Measurements from ENCODE around the gene BMP2. TPM values are rescaled to one million over a fixed set of nuclear protein-coding genes. Genes with fewer than 3 reads are reported as not detected.

The BMP2 gene
- not detected for total RNA-seq

DNA sequence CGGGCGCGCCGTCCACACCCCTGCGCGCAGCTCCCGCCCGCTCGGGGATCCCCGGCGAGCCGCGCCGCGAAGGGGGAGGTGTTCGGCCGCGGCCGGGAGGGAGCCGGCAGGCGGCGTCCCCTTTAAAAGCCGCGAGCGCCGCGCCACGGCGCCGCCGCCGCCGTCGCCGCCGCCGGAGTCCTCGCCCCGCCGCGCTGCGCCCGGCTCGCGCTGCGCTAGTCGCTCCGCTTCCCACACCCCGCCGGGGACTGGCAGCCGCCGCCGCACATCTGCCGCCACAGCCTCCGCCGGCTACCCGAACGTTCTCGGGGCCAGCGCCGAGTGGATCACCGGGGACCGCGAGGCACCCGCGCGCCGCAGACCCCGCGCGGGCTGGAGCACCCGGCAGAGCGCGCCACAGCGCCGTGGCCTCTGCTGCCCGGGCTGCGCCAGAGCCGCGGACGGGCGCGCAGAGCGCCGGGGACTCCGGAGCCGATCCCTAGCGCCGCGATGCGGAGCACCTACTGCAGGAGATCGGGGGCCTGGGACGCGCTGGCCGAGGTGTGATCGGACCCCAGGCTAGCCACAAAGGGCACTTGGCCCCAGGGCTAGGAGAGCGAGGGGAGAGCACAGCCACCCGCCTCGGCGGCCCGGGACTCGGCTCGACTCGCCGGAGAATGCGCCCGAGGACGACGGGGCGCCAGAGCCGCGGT, at the start of gene BMP2:
BMP2 (plus strand) TSS at position 151 of the 692 bp plus-strand sequence. CDS start 2,441 bp downstream, outside the sequence.
- no peak for DNase-seq

DNA sequence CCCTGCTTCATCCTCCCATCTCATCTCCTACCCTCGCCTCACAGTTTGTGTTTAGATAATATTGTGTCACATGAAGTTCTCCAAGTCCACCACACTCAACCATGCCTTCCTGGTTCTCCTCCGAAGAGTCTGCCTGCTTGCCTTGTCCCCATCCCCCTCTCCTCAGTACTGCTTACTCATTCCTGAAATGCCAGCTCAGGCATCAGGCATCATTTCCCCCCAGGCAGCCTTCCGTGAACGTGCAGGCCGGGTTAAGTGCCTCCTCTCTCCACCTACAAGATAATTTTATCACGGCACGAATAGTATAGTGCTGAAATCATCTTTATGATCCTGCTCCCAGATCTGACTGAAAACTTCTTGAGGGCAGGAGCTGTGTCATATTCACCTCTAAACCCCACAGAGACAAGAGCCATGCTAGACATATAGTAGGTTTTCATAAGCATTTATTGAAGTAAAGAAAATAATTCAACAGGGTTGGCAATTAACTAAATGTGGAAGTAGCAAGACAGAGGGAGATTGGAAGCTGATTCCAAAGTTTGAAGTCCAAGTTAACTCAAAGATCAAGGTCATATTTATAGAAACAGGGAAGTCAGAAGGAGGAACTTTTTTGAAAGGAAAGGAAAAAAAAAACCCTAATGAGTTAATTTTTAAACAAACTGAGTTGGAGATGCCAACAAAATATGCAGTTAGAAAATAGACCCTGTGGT, 48.7 kb upstream of the BMP2 start:
- no peak for DNase-seq

DNA sequence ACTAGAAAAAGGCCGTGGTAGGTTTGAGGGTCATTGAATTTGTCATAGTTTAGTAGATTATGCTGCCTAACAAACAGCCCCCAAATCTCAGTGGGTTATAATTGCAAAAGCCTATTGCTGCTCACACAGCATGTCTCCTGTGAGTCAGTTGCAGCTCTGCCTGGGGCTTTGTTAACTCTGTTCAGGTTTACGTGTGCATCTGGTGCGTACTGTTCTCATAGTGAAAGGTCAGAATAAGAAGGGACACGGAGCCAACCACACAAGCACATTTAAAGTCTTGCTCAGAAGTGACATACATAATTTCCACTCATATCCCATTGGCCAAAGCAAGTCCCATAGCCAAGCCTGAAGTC, 48.1 kb upstream of the BMP2 start:
- no peak for DNase-seq

DNA sequence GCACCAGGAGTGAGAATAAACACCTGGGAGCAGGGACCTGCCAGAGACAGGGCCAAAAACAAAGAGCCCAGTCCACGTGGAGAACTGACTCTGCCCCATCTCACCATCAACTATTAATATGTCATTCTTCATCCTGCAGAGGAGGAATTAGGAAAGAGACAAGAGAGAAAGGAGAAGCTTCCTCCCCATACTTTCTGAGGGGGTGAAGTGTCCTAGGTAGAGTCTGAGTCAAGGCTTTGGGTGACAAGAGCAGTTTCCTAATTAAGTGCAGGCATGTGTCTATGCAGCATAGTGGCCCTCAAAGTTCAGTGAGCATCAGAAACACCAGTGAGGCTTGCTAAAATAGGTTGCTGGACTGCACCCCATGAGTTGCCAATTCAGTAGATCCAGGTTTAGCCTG, 40.7 kb upstream of the BMP2 start:
- DNase-seq: no peak

DNA sequence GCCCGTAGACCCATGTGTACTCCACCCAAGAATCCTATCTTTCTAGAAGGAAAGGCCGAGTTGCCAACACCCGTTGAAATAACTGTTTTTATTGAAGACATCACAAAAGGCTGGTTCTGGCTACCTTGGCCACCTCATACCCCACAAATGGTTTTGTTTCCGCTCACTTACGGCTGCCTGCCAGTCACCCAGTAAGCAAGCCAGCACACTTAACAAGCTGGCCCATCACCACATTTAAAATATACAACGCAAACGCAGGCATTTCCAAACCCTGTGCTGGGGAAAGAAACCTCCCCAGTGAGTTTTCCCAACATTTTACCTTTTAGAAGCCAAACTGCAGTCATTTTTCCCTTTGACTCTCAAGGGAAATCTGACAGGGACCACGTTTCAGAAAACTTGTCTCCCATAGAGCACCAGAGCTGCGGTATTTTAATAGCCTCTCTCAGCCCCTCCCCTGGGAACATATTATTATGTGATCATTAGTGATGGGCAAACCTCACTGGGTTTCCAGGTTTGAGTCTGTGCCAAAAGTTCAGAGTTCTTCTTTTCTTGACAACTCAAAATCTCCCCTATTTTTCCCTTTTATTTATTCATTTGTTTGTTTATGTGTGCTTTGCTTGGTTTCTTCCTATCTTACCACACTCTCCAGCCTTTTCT, 36.7 kb upstream of the BMP2 start:
- DNase-seq: no peak

DNA sequence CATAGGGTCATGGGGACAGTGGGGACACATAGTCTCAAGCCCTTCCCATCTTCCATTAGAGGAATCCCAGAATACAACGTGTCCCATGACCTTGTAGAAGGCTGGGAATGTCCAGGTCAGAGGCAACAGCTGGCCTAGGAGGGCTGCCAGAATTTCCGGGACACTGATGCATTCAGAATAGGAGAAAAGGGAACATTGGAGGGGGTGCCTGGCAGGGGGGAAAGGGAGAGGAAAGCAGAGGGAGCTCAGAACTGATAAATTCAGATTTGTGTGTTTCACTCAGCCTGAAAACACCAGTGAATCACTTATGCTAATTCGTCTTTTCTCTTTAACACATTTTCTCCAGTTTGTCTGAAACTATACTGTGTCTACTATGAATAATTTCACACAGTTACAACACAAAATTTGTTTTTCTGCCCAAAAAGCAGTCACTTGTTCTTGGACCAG, 35.5 kb upstream of the BMP2 start:
- DNase-seq: no peak

DNA sequence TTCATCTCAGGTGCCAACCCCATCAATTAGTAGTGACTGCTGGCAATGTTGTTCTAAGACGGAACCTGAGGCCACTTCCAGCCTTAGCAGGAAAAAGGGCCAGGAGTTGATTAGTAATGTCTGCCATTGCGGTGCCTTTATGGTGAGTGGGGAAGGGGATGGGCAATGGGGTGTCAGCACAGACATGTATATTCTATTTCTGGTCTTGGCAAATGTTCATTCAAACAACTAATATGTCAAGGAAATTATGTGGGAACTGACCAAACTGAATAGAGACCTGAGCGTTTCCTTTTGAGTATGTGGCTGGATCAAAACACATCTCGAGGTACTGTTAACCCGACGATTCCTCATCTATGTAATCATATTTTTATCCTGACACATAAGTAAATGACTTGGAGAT, 34.6 kb upstream of the BMP2 start:
- no peak for DNase-seq

DNA sequence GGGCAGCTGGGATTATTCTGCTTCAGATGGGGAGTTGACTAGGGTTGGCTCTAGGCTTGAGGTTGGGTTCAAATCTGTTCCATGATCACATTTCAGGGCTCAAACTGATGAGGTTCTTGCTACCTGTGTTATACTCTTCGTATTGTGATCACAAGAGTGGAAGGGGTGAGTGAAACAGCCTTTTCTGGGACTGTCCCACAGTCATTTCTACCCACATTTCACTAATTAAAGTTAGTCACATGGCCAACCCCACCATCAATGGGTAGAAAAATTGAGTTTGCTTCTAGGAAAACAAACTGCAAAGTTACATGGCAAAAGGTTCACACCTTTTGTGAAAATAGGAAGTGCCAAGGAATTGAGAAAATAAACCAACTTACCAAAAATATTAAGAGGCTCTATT, 33.5 kb upstream of the BMP2 start:
- no peak for DNase-seq

DNA sequence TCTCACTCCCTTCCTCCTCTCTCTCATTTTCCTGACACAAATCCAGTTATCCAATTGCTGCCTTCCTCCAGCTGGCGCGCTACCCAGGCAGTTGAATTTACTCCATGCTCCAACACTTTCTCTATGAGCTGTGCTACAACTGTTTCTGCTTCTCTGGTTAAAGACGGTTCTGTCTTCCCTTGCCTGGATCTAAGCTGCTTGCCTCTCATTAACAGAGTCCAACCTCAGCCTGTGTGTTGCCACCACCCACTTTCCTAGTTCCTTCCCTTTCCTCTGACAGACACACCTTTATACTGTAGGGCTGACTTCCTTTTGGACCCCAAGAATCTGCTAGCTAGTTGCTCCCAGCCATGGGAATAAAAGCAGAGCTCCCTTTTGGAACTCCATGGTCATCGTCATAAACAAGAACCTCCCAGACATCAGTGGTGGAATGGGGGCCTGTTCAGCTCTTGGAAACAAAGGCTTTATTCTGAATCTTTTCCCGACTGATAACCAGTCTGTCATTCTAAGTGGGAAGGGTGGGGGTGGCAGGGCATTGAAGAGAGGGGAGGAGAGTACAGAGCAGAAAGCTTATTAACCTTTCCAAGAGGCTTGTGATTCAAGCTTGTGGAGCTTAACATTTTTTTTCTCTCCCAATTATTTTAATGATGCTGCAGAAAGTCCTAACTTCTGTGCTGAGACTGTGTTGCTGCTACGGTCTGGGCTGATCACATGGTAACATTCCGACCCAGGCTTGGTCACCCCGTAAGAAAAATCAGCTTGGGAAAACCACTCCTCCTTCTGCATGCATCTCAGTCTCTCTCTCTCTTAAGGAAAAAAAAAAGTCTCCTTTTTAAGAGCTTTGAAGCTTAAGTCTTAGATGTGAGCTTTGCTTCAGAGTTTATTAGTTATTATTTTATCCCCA, 31.3 kb upstream of the BMP2 start:
- DNase-seq: no peak

DNA sequence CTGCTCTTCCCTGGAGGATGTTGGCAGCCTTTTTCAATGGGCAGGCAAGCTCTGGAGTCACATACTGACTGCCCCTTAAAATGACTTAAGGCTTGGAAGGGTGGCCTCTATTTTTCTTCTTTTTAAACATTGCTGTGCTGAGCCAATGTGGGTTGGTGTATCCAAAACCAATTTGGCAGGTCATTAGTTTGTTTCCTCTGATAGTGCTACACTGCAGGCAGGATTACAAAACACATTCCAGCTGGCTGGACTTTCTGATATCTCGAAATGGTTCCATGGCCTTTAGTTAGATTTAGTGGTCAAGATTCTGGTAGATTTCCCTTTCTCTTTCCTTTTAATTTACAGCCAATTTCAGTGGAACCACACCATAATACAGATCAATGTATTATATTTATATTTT, 28.1 kb upstream of the BMP2 start:
- DNase-seq: no peak

DNA sequence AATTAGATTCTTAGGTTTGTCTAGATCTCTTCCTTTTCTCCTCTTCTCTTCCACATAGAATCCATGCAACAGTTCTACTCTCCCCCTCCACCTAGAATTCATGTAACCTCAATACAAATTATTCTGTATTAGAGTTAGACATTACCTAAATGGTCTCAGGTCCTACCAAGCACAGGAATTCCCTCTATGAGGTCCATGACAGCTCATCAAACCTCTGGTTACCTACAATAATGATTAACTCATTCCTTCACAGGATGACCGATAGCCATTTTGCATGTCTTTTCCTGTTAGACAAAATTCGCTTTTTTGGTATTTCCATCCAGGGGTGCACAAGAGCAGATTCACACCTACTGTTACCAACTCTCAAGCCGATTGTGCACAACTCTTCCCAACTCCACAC, 27.4 kb upstream of the BMP2 start:
- DNase-seq: no peak

DNA sequence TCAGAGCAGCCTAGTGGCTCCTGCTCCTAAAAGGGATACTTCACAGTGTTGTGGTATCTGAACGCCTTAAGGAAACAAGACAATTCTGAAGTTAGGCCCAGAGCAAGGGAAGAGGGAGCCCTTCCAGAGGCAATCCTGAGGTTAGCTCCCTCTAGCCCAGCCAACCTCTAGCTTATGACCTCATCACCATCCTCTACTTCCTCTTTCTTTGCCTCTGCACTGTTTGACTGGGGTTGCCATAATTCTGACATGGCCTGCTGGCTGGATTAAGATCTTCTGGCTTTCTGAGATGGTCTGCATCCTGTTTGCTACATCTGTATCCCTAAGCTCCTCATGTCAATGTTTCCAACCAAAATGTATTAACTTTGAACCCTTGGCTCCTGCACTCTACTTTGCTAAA, 23.3 kb upstream of the BMP2 start:
- no peak for DNase-seq

DNA sequence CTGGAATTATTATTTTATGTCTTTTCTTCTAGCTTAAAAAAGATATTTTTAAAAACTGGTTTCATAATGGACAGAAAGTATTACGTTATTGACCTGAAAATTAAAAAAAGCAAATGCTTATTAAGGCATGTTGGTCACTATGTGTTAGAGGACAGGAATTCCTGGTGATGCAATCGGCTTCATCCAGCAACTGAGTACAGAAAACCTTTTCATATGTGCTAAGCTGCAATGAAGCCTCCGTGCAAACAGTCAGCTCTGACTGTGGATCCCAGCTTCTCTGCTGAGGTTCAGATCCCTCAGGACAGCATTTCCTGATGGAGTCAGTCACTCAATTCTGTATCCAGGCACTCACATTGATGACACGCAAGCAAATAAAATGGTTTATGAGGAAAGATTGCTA, 22.7 kb upstream of the BMP2 start:
- no peak for DNase-seq

DNA sequence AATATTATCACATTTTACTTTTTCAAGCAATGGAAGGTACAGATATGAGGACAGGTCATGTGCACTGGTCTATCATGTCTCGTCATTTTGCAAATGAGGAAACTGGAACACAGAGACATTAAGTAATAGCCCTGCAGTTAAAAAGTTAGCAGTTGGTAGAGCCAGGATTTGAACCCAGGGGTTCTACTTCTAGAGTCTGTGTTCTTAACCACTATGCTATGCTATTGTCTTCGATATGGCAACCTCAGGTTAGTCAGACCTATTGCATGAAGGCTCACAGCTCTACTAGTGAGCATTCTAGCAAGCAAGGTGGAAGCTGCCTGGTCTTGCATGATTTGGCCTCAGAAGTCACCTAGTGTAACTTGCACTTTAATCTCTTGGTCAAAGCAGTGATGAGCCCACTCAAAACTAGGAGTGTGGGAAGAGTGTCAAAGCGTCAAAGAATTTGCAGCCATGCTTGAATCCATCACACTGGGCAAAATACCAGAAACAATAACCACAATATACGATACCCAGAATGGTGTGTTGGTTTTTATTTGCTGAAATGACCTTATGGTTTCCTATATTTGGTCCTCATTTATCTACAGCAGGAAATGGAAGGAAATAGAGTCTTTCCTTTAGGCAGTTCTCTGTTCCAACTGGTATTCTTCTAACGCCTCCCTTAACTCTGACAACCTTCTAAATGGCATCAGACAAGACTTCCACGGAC, 20.4 kb upstream of the BMP2 start:
- no peak for DNase-seq

DNA sequence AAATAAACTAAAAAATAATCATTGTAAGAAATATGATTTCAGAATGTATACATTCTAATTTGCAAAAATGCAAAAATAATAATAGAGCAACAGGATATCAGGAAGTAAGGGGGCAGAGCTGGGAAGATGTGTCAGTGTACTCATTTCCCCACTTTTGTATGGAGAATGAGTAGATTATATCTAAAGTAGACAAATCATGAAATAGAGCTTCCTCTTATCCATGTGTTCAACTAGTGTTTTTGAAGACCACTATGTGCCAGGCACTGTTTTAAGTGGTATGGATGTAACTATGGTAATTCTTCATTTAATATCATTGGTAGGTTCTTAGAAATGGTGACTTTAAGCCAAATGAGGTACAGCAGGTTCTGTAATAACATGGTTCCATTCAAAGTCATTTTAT, 17.0 kb upstream of the BMP2 start:
- no peak for DNase-seq

DNA sequence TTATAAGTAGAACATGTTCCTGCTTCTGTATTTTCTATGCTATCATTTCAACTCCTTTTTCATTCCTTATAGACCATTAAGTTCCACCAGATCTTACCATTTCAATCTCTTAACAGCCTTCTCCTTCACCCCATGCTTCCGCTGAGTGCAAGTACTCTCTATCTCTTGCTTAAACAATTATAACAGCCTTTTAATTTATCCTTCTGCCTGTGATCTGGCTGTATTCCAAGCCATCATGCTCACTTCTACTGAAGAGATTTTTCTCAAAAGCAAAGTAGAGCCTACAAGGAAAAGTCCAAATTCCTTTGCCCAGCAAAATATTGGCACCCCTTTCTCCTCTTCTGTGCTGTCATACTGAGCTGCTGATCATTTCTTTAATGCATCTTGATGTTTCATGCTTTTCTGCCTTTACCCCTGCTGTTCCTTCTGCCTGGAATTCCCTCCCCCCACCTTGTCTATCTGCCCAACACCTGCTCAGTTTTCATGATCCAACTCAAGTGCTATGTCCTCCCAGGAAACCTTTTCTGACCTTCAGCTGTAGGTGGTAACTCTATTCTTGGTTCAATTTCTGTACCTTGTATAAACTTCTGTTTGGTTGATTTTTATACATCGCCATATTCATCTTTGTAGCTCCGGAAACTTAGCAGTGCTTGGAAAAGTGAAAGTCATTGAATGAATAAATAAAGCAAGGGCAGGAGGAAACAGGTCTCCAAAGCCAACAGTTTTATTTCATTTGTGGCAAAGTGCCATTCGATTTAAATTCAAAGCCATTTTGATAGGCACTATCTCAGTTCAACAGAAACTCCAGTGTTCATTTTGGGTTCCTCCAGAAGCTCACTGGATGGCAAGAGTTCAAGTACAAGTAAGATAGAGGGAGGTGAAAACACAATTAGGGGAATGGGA, 10.5 kb upstream of the BMP2 start:
- DNase-seq: no peak

DNA sequence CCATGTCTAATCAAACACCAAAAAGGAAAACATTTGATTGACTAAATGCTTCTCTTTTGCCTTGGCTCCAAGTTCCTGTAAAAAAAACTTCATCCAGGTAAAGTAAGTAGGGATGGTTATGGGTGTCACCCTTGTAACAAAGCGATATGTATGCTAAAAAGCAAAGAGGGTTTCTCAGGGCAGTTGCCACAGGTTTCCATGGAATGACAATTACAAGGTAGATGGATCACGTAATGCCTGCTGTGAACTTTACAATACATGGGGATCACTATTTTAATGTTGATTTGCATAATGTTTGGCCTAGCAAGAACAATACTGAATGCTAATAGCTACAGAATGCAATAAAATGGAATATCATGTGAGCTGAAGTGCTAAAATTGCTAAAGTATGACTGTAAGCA, 2.9 kb upstream of the BMP2 start:
- no peak for DNase-seq

DNA sequence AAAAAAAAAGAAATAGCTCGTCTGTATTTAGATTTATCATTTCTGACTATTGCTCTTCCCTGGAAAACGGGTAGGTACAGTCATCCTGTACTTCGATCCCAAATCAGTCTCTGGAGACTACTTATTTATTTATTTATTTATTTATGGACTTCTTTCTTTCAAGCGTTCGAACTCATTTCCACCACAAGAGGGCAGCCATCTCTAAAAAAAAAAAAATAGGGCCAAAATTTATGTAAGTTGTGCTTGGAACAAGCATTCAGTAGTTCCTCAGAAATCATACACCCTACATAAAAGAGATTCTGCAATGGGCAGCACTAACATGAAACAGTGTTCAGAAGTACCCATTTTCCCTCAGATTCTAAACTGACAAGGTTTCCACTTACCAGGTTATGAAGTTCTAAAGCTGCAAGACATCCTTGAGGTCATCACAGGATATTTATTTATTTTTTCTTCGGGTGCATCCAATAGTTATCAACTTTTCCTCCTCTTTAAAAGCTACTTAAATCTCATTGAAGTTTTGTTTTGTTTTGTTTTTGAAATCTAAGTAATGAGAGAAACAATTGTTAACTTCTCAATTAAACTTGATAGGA, 1.9 kb upstream of the BMP2 start:
- no peak for DNase-seq

DNA sequence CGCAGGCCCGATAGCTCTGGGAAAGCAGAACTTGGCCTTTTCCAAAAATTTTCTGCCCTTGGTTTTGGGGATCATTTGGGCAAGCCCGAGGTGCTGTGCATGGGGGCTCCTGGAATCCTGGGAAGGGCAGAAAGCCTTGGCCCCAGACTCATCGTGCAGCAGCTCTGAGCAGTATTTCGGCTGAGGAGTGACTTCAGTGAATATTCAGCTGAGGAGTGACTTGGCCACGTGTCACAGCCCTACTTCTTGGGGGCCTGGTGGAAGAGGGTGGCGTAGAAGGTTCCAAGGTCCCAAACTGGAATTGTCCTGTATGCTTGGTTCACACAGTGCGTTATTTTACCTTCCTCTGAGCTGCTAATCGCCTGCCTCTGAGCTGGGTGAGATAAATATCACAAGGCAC, 1.1 kb upstream of the BMP2 start:
- no peak for DNase-seq

DNA sequence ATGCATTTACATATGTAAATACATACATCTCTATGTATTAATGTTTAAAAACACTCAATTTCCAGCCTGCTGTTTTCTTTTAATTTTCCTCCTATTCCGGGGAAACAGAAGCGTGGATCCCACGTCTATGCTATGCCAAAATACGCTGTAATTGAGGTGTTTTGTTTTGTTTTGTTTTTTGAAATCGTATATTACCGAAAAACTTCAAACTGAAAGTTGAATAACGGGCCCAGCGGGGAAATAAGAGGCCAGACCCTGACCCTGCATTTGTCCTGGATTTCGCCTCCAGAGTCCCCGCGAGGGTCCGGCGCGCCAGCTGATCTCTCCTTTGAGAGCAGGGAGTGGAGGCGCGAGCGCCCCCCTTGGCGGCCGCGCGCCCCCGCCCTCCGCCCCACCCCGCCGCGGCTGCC, 355 bp upstream of the BMP2 start:
- DNase-seq: no peak

Data from effector CD4-positive, alpha-beta T cell (primary cell).